Loucy (cell line): ENCODE measurements around the gene AGBL4.

Experiments
- CTCF ChIP-seq: fragments of 200-600 bp; sonication (generic); conservative IDR thresholded peaks from 2 replicates; pipeline ENCODE4 v1.5.1; 2014; ENCODE audit warnings: mild to moderate bottlenecking, antibody characterized with exemption, low read length
- EZH2phosphoT487 ChIP-seq: fragments of 200-600 bp; IDR thresholded peaks from 2 replicates; pipeline ENCODE4 v1.6.1; 2018; ENCODE audit warnings: antibody characterized with exemption, mild to moderate bottlenecking, moderate library complexity, borderline replicate concordance

- no peak for TF ChIP-seq CTCF
- no peak for TF ChIP-seq EZH2phosphoT487
These were observed 1179.6 kb downstream of the AGBL4 start for GRCh38 chr1:48844187-48844586.
